CD14-positive monocyte (primary cell): ENCODE results near the gene STYXL2. TPM values are rescaled to one million over a fixed set of nuclear protein-coding genes. Genes with fewer than 3 reads are reported as not detected.
A peak's percentile ranks its signal among the peaks of the same experiment; 100 is the strongest.

Experiments used
- DNase-seq, 3 donors: peaks; one replicate each; pipeline ENCODE4 v3.0.0-alpha.2; 2011 to 2022
- H2AFZ ChIP-seq: 2 replicates; pipeline ENCODE4 v1.6.0; 2012; ENCODE audit warnings: mild to moderate bottlenecking, low read depth, low read length, inconsistent platforms; ENCODE audit not compliant: insufficient read depth, poor library complexity, severe bottlenecking
- H3K27ac ChIP-seq, 2 donors: 1 replicate in 1 of 2; 2 replicates in 1 of 2; pipeline ENCODE4 v1.5.1; 2012 to 2013; ENCODE audit warnings: low read length in 2 of 2, control low read depth in 1 of 2, inconsistent platforms in 1 of 2, low read depth in 1 of 2, mild to moderate bottlenecking in 1 of 2
- H3K27me3 ChIP-seq, 2 donors: one replicate each; pipeline versions ENCODE4 v1.6.0 to v1.6.1; 2011 to 2013; ENCODE audit warnings: low read length in 2 of 2; ENCODE audit not compliant: control insufficient read depth in 2 of 2, insufficient read depth in 2 of 2
- H3K36me3 ChIP-seq, 2 donors: replicated peaks in 1 of 2; 1 replicate in 1 of 2; 2 replicates in 1 of 2; pipeline versions ENCODE4 v1.5.1 to v1.6.1; 2012 to 2013; ENCODE audit warnings: low read length in 2 of 2, control low read depth in 1 of 2, inconsistent platforms in 1 of 2, mild to moderate bottlenecking in 1 of 2; ENCODE audit not compliant: insufficient read depth in 2 of 2, control insufficient read depth in 1 of 2
- H3K4me1 ChIP-seq, 2 donors: 1 replicate in 1 of 2; 2 replicates in 1 of 2; pipeline versions ENCODE4 v1.5.1 to v1.6.1; 2012 to 2013; ENCODE audit warnings: low read length in 2 of 2, control low read depth in 1 of 2, inconsistent platforms in 1 of 2, mild to moderate bottlenecking in 1 of 2, moderate library complexity in 1 of 2; ENCODE audit not compliant: insufficient read depth in 2 of 2, control insufficient read depth in 1 of 2
- H3K4me2 ChIP-seq: replicated peaks from 2 replicates; pipeline ENCODE3; 2012; ENCODE audit warnings: low read length, moderate library complexity, mild to moderate bottlenecking; ENCODE audit not compliant: poor library complexity, severe bottlenecking; ENCODE audit errors: extremely low read depth
- H3K4me3 ChIP-seq, 3 experiments: fragments of 200-600 bp in 1 of 3; sonication (generic) in 1 of 3; replicated peaks in 1 of 3; 1 replicate in 2 of 3; 2 replicates in 1 of 3; pipeline ENCODE4 v1.5.1; 2011 to 2013; ENCODE audit warnings: low read length in 3 of 3, mild to moderate bottlenecking in 3 of 3, control low read depth in 2 of 3, low read depth in 2 of 3, inconsistent platforms in 1 of 3, moderate library complexity in 1 of 3
- H3K79me2 ChIP-seq: 2 replicates; pipeline ENCODE4 v1.6.0; 2012; ENCODE audit warnings: mild to moderate bottlenecking, control low read depth, inconsistent platforms, low read length, moderate library complexity; ENCODE audit not compliant: insufficient read depth
- H3K9ac ChIP-seq: 2 replicates; pipeline ENCODE4 v1.6.0; 2017; ENCODE audit warnings: low read length, mild to moderate bottlenecking; ENCODE audit not compliant: insufficient read depth, poor library complexity, severe bottlenecking
- H3K9me3 ChIP-seq, 2 donors: replicated peaks in 1 of 2; 1 replicate in 1 of 2; 2 replicates in 1 of 2; pipeline versions ENCODE4 v1.5.1 to v1.6.1; 2012 to 2013; ENCODE audit warnings: low read length in 2 of 2, control low read depth in 1 of 2; ENCODE audit not compliant: control insufficient read depth in 1 of 2, insufficient read depth in 1 of 2
- H4K20me1 ChIP-seq: 2 replicates; pipeline ENCODE4 v1.6.0; 2012; ENCODE audit warnings: mild to moderate bottlenecking, low read length, control low read depth, moderate library complexity; ENCODE audit not compliant: insufficient read depth
- H3K27ac Mint-ChIP-seq, 7 donors: one replicate each; pipeline ENCODE4 v1.8.0; 2020; ENCODE audit warnings: mild to moderate bottlenecking in 7 of 7, mixed read lengths in 7 of 7, moderate library complexity in 6 of 7, inconsistent platforms in 2 of 7
- H3K27me3 Mint-ChIP-seq, 3 donors: one replicate each; pipeline ENCODE4 v1.8.0; 2021 to 2022; ENCODE audit warnings: low read depth in 3 of 3, mild to moderate bottlenecking in 3 of 3, mixed read lengths in 3 of 3, moderate library complexity in 3 of 3, inconsistent platforms in 1 of 3
- H3K36me3 Mint-ChIP-seq, 2 donors: one replicate each; pipeline ENCODE4 v1.8.0; 2020; ENCODE audit warnings: mixed read lengths in 2 of 2, inconsistent platforms in 1 of 2, mild to moderate bottlenecking in 1 of 2
- H3K4me1 Mint-ChIP-seq: one replicate; pipeline ENCODE4 v1.8.0; 2020; ENCODE audit warnings: mild to moderate bottlenecking, mixed read lengths
- H3K4me3 Mint-ChIP-seq, 2 donors: one replicate each; pipeline ENCODE4 v1.8.0; 2020; ENCODE audit warnings: mild to moderate bottlenecking in 2 of 2, mixed read lengths in 2 of 2, moderate library complexity in 1 of 2
- H3K9me3 Mint-ChIP-seq, 7 donors: one replicate each; pipeline ENCODE4 v1.8.0; 2020 to 2022; ENCODE audit warnings: mixed read lengths in 7 of 7, mild to moderate bottlenecking in 6 of 7, moderate library complexity in 6 of 7, inconsistent platforms in 2 of 7
- CTCF ChIP-seq: fragments of 200-600 bp; IDR thresholded peaks from one replicate; pipeline ENCODE4 v1.8.0; 2022; ENCODE audit warnings: antibody characterized with exemption, mild to moderate bottlenecking
- WGBS: methylation state at CpG from one replicate; pipeline ENCODE4 v1.1.5; 2013; ENCODE audit warnings: missing lambda C conversion rate; ENCODE audit not compliant: insufficient coverage; 5-methylcytosine and 5-hydroxymethylcytosine counted together
- intact Hi-C, 2 donors: fragments of 100-400 bp; cut with micrococcal nuclease; formaldehyde crosslinking; loops; one replicate each; pipeline versions ENCODE4 v1.15.0 to v1.15.1; 2023
- polyA plus RNA-seq, 3 donors: library from polyadenylated mRNA; depleted of rRNA in 1 of 3; unstranded in 2 of 3; stranded (reverse) in 1 of 3; fragments of 300-500 nt in 2 of 3; fragments of >200 nt in 1 of 3; fragmentation: Illumina TruSeq in 2 of 3; gene quantifications; 1 replicate in 2 of 3; 2 replicates in 1 of 3; pipeline ENCODE4 v1.2.3, GENCODE V29; 2012 to 2021

Gene STYXL2
- polyA plus RNA-seq, 3 donors: not detected

GRCh38 chr1:167107456-167107855 is 13.6 kb downstream of the STYXL2 start:
- no peaks in the 10 kb centered on the region for H3K36me3 ChIP-seq
- Mint-ChIP-seq H3K4me3 (no peak overlapping the region), H3K27me3 (peaks cover 2 to 5% (median 4%) of the 10 kb centered on the region in 3 donors), H3K9me3 (peaks cover 0 to 15% (median 10%) of the 10 kb centered on the region in 7 donors), H3K36me3 (no peaks in the 10 kb centered on the region), H3K4me1 (peaks cover 28% of the 10 kb centered on the region), H3K27ac (peak overlapping the region in 1 of 7 donors; percentile 15)
- TF ChIP-seq CTCF: no peak
- no peak overlapping the region for H3K27ac ChIP-seq
- H2AFZ ChIP-seq: no peak overlapping the region
- H3K4me1 ChIP-seq: peaks cover 24 to 26% of the 10 kb centered on the region in 2 donors
- no peaks in the 10 kb centered on the region for H3K27me3 ChIP-seq
- H4K20me1 ChIP-seq: no peaks in the 10 kb centered on the region
- DNase-seq: no peak
- H3K4me2 ChIP-seq: no peak overlapping the region
- no peaks in the 10 kb centered on the region for H3K79me2 ChIP-seq
- no peak overlapping the region for H3K4me3 ChIP-seq
- no peaks in the 10 kb centered on the region for H3K9me3 ChIP-seq
- H3K9ac ChIP-seq: no peak overlapping the region
- intact Hi-C loops: no loop called here

GRCh38 chr1:167109125-167109524 is 15.2 kb downstream of the STYXL2 start:
- no peaks in the 10 kb centered on the region for H3K36me3 Mint-ChIP-seq
- H3K4me2 ChIP-seq: no peak overlapping the region
- WGBS: 100% methylated on average over 1 of the region's 2 CpGs
- H3K4me1 ChIP-seq: peaks cover 18 to 20% of the 10 kb centered on the region in 2 donors
- no peak overlapping the region for H3K4me3 ChIP-seq
- H2AFZ ChIP-seq: no peak overlapping the region
- H3K9me3 Mint-ChIP-seq: peaks cover 0 to 15% (median 10%) of the 10 kb centered on the region in 7 donors
- intact Hi-C loops: no loop called here
- H3K9ac ChIP-seq: no peak overlapping the region
- TF ChIP-seq CTCF: no peak
- DNase-seq: no peak
- no peaks in the 10 kb centered on the region for H3K79me2 ChIP-seq
- peaks cover 2 to 5% (median 4%) of the 10 kb centered on the region in 3 donors for H3K27me3 Mint-ChIP-seq
- H3K4me3 Mint-ChIP-seq: no peak overlapping the region
- peaks cover 21% of the 10 kb centered on the region for H3K4me1 Mint-ChIP-seq
- no peaks in the 10 kb centered on the region for H4K20me1 ChIP-seq
- H3K9me3 ChIP-seq: no peaks in the 10 kb centered on the region
- H3K27ac ChIP-seq: no peak overlapping the region
- no peak overlapping the region for H3K27ac Mint-ChIP-seq
- no peaks in the 10 kb centered on the region for H3K27me3 ChIP-seq
- H3K36me3 ChIP-seq: no peaks in the 10 kb centered on the region
